ENCODE results near the gene DVL1.

The DVL1 gene

GRCh38 chr1:1293263-1294249 lies 55.7 kb downstream of the DVL1 start:
- peaks cover 0 to 44% (median 29%) of the 10 kb centered on the region in 5 donors for H3K36me3 ChIP-seq (ENCODE audit: control insufficient read depth in 5 of 5, insufficient read depth in 5 of 5, low read length in 5 of 5)
- H3K27ac ChIP-seq (ENCODE audit: low read depth, low read length), result no peak overlapping the region
- peaks cover 0 to 3% (median 0%) of the 10 kb centered on the region in 5 donors for H3K27me3 ChIP-seq (ENCODE audit: control insufficient read depth in 5 of 5, insufficient read depth in 4 of 5, low read length in 5 of 5)
- H3K9ac ChIP-seq (ENCODE audit: low read length in 5 of 5), result no peak overlapping the region
- no peaks in the 10 kb centered on the region for H3K9me3 ChIP-seq (ENCODE audit: control insufficient read depth in 5 of 5, low read length in 5 of 5)
- H3K4me1 ChIP-seq (ENCODE audit: control insufficient read depth in 5 of 5, insufficient read depth in 5 of 5, low read length in 5 of 5), result peaks cover 0 to 8% (median 3%) of the 10 kb centered on the region in 5 donors
- no peak overlapping the region for H3K4me3 ChIP-seq (ENCODE audit: low read depth in 1 of 5, low read length in 5 of 5)

GRCh38 chr1:1292851-1293250 lies 56.4 kb downstream of the DVL1 start:
- H3K27ac ChIP-seq (ENCODE audit: low read depth, low read length), result no peak overlapping the region
- no peaks in the 10 kb centered on the region for H3K9me3 ChIP-seq (ENCODE audit: control insufficient read depth in 5 of 5, low read length in 5 of 5)
- peaks cover 0 to 8% (median 3%) of the 10 kb centered on the region in 5 donors for H3K4me1 ChIP-seq (ENCODE audit: control insufficient read depth in 5 of 5, insufficient read depth in 5 of 5, low read length in 5 of 5)
- no peak overlapping the region for H3K4me3 ChIP-seq (ENCODE audit: low read depth in 1 of 5, low read length in 5 of 5)
- peaks cover 0 to 3% (median 0%) of the 10 kb centered on the region in 5 donors for H3K27me3 ChIP-seq (ENCODE audit: control insufficient read depth in 5 of 5, insufficient read depth in 4 of 5, low read length in 5 of 5)
- no peak overlapping the region for H3K9ac ChIP-seq (ENCODE audit: low read length in 5 of 5)
- peaks cover 0 to 41% (median 27%) of the 10 kb centered on the region in 5 donors for H3K36me3 ChIP-seq (ENCODE audit: control insufficient read depth in 5 of 5, insufficient read depth in 5 of 5, low read length in 5 of 5)

- no peaks in the 10 kb centered on the region for H3K9me3 ChIP-seq (ENCODE audit: control insufficient read depth in 5 of 5, low read length in 5 of 5)
- H3K9ac ChIP-seq (ENCODE audit: low read length in 5 of 5), result no peak overlapping the region
- H3K27me3 ChIP-seq (ENCODE audit: control insufficient read depth in 5 of 5, insufficient read depth in 4 of 5, low read length in 5 of 5), result peaks cover 2 to 7% (median 4%) of the 10 kb centered on the region in 5 donors
- no peak overlapping the region for H3K4me3 ChIP-seq (ENCODE audit: low read depth in 1 of 5, low read length in 5 of 5)
- H3K27ac ChIP-seq (ENCODE audit: low read depth, low read length), result no peak overlapping the region
- peaks cover 0 to 37% (median 24%) of the 10 kb centered on the region in 5 donors for H3K36me3 ChIP-seq (ENCODE audit: control insufficient read depth in 5 of 5, insufficient read depth in 5 of 5, low read length in 5 of 5)
- H3K4me1 ChIP-seq (ENCODE audit: control insufficient read depth in 5 of 5, insufficient read depth in 5 of 5, low read length in 5 of 5), result peaks cover 0 to 8% (median 3%) of the 10 kb centered on the region in 5 donors
These were observed 56.8 kb downstream of the DVL1 start for GRCh38 chr1:1292442-1292779.

- no peak overlapping the region for H3K4me3 ChIP-seq (ENCODE audit: low read depth in 1 of 5, low read length in 5 of 5)
- H3K9ac ChIP-seq (ENCODE audit: low read length in 5 of 5), result no peak overlapping the region
- H3K9me3 ChIP-seq (ENCODE audit: control insufficient read depth in 5 of 5, low read length in 5 of 5), result no peaks in the 10 kb centered on the region
- H3K4me1 ChIP-seq (ENCODE audit: control insufficient read depth in 5 of 5, insufficient read depth in 5 of 5, low read length in 5 of 5), result peaks cover 0 to 8% (median 3%) of the 10 kb centered on the region in 5 donors
- H3K27ac ChIP-seq (ENCODE audit: low read depth, low read length), result no peak overlapping the region
- H3K36me3 ChIP-seq (ENCODE audit: control insufficient read depth in 5 of 5, insufficient read depth in 5 of 5, low read length in 5 of 5), result peaks cover 0 to 35% (median 22%) of the 10 kb centered on the region in 5 donors
- peaks cover 8 to 13% (median 10%) of the 10 kb centered on the region in 5 donors for H3K27me3 ChIP-seq (ENCODE audit: control insufficient read depth in 5 of 5, insufficient read depth in 4 of 5, low read length in 5 of 5)
These were observed 57.4 kb downstream of the DVL1 start for GRCh38 chr1:1291548-1292441.

GRCh38 chr1:1291023-1291528 lies 58.1 kb downstream of the DVL1 start:
- H3K9ac ChIP-seq (ENCODE audit: low read length in 5 of 5), result no peak overlapping the region
- no peak overlapping the region for H3K4me3 ChIP-seq (ENCODE audit: low read depth in 1 of 5, low read length in 5 of 5)
- no peaks in the 10 kb centered on the region for H3K9me3 ChIP-seq (ENCODE audit: control insufficient read depth in 5 of 5, low read length in 5 of 5)
- peaks cover 0 to 8% (median 3%) of the 10 kb centered on the region in 5 donors for H3K4me1 ChIP-seq (ENCODE audit: control insufficient read depth in 5 of 5, insufficient read depth in 5 of 5, low read length in 5 of 5)
- H3K27ac ChIP-seq (ENCODE audit: low read depth, low read length), result no peak overlapping the region
- H3K36me3 ChIP-seq (ENCODE audit: control insufficient read depth in 5 of 5, insufficient read depth in 5 of 5, low read length in 5 of 5), result peaks cover 0 to 28% (median 20%) of the 10 kb centered on the region in 5 donors
- H3K27me3 ChIP-seq (ENCODE audit: control insufficient read depth in 5 of 5, insufficient read depth in 4 of 5, low read length in 5 of 5), result peaks cover 15 to 19% (median 16%) of the 10 kb centered on the region in 5 donors

GRCh38 chr1:1290238-1290731 lies 58.9 kb downstream of the DVL1 start:
- Histone ChIP-seq H3K9me3 (ENCODE audit: control insufficient read depth in 5 of 5, low read length in 5 of 5) (no peaks in the 10 kb centered on the region), H3K36me3 (ENCODE audit: control insufficient read depth in 5 of 5, insufficient read depth in 5 of 5, low read length in 5 of 5) (peaks cover 0 to 20% (median 13%) of the 10 kb centered on the region in 5 donors), H3K27me3 (ENCODE audit: control insufficient read depth in 5 of 5, insufficient read depth in 4 of 5, low read length in 5 of 5) (peaks cover 23 to 27% (median 23%) of the 10 kb centered on the region in 5 donors), H3K9ac (ENCODE audit: low read length in 5 of 5) (no peak overlapping the region), H3K4me3 (ENCODE audit: low read depth in 1 of 5, low read length in 5 of 5) (no peak overlapping the region), H3K27ac (ENCODE audit: low read depth, low read length) (no peak overlapping the region), H3K4me1 (ENCODE audit: control insufficient read depth in 5 of 5, insufficient read depth in 5 of 5, low read length in 5 of 5) (peaks cover 0 to 8% (median 3%) of the 10 kb centered on the region in 5 donors)

GRCh38 chr1:1287288-1288110 lies 61.7 kb downstream of the DVL1 start:
- peaks cover 30 to 38% (median 32%) of the 10 kb centered on the region in 5 donors for H3K27me3 ChIP-seq (ENCODE audit: control insufficient read depth in 5 of 5, insufficient read depth in 4 of 5, low read length in 5 of 5)
- H3K36me3 ChIP-seq (ENCODE audit: control insufficient read depth in 5 of 5, insufficient read depth in 5 of 5, low read length in 5 of 5), result no peaks in the 10 kb centered on the region
- no peak overlapping the region for H3K27ac ChIP-seq (ENCODE audit: low read depth, low read length)
- no peaks in the 10 kb centered on the region for H3K9me3 ChIP-seq (ENCODE audit: control insufficient read depth in 5 of 5, low read length in 5 of 5)
- H3K4me3 ChIP-seq (ENCODE audit: low read depth in 1 of 5, low read length in 5 of 5), result no peak overlapping the region
- peaks cover 0 to 8% (median 3%) of the 10 kb centered on the region in 5 donors for H3K4me1 ChIP-seq (ENCODE audit: control insufficient read depth in 5 of 5, insufficient read depth in 5 of 5, low read length in 5 of 5)
- no peak overlapping the region for H3K9ac ChIP-seq (ENCODE audit: low read length in 5 of 5)

GRCh38 chr1:1286313-1287261 lies 62.6 kb downstream of the DVL1 start:
- no peaks in the 10 kb centered on the region for H3K9me3 ChIP-seq (ENCODE audit: control insufficient read depth in 5 of 5, low read length in 5 of 5)
- peaks cover 0 to 6% (median 3%) of the 10 kb centered on the region in 5 donors for H3K4me1 ChIP-seq (ENCODE audit: control insufficient read depth in 5 of 5, insufficient read depth in 5 of 5, low read length in 5 of 5)
- H3K36me3 ChIP-seq (ENCODE audit: control insufficient read depth in 5 of 5, insufficient read depth in 5 of 5, low read length in 5 of 5), result no peaks in the 10 kb centered on the region
- H3K27ac ChIP-seq (ENCODE audit: low read depth, low read length), result no peak overlapping the region
- peaks cover 30 to 38% (median 32%) of the 10 kb centered on the region in 5 donors for H3K27me3 ChIP-seq (ENCODE audit: control insufficient read depth in 5 of 5, insufficient read depth in 4 of 5, low read length in 5 of 5)
- H3K9ac ChIP-seq (ENCODE audit: low read length in 5 of 5), result no peak overlapping the region
- no peak overlapping the region for H3K4me3 ChIP-seq (ENCODE audit: low read depth in 1 of 5, low read length in 5 of 5)

Measured in subcutaneous abdominal adipose tissue (tissue), 5 donors.